HEK293 (cell line): Measurements from ENCODE around the gene SSTR4.

Source experiments
- CTCF ChIA-PET: fragments of 350-600 bp; formaldehyde crosslinking; extraction: SDS; loops from one replicate; lab custom pipeline; 2021; ENCODE audit warnings: antibody characterized with exemption; lab: Yijun Ruan, JAX
- POLR2A ChIA-PET: fragments of 300-600 bp; formaldehyde crosslinking; extraction: SDS; loops from one replicate; lab custom pipeline; 2020; ENCODE audit warnings: antibody characterized with exemption, inconsistent platforms; lab: Yijun Ruan, JAX
- H3K27ac ChIP-seq: fragments of 200-500 bp; sonication (Bioruptor generic); 2 replicates; pipeline ENCODE4 v1.5.1; 2014; ENCODE audit warnings: low read depth, low read length, control low read depth, inconsistent platforms; ENCODE audit errors: extremely low read depth
- H3K36me3 ChIP-seq, 2 experiments: fragments of 200-500 bp in 1 of 2; sonication (Bioruptor generic) in 1 of 2; 1 replicate in 1 of 2; 2 replicates in 1 of 2; pipeline ENCODE4 v1.5.1; 2014 to 2017; ENCODE audit warnings: inconsistent platforms in 2 of 2, low read length in 2 of 2; ENCODE audit not compliant: control insufficient read depth in 2 of 2, insufficient read depth in 1 of 2
- H3K4me1 ChIP-seq: fragments of 200-500 bp; sonication (Bioruptor generic); 2 replicates; pipeline ENCODE4 v1.5.1; 2014; ENCODE audit warnings: mild to moderate bottlenecking, low read length, inconsistent platforms; ENCODE audit not compliant: control insufficient read depth, insufficient read depth
- H3K4me3 ChIP-seq: 2 replicates; pipeline ENCODE4 v1.5.1; 2011; ENCODE audit warnings: low read depth, mild to moderate bottlenecking, control low read depth, low read length, moderate library complexity
- H3K9me3 ChIP-seq: fragments of 200-500 bp; sonication (Bioruptor generic); 2 replicates; pipeline ENCODE4 v1.5.1; 2014; ENCODE audit warnings: low read depth, low read length, inconsistent platforms; ENCODE audit not compliant: control insufficient read depth, insufficient read depth
- GLIS1 ChIP-seq: fragments of 450-650 bp; formaldehyde crosslinking; IDR thresholded peaks from 2 replicates; pipeline ENCODE4 v1.5.1; 2016; ENCODE audit warnings: missing biosample characterization, missing genetic modification characterization
- GLIS2 ChIP-seq: fragments of 450-650 bp; formaldehyde crosslinking; IDR thresholded peaks from 2 replicates; pipeline ENCODE4 v1.5.1; 2016; ENCODE audit warnings: missing biosample characterization, missing genetic modification characterization
- IKZF3 ChIP-seq: fragments of 450-650 bp; IDR thresholded peaks from 2 replicates; pipeline ENCODE4 v1.5.0; 2018; ENCODE audit warnings: missing biosample characterization, mild to moderate bottlenecking, missing genetic modification characterization, moderate library complexity
- SCRT1 ChIP-seq: fragments of 450-650 bp; formaldehyde crosslinking; IDR thresholded peaks from 2 replicates; pipeline ENCODE4 v1.5.1; 2016; ENCODE audit warnings: missing biosample characterization, missing genetic modification characterization, borderline replicate concordance
- YY1 ChIP-seq: fragments of 450-650 bp; formaldehyde crosslinking; IDR thresholded peaks from 2 replicates; pipeline ENCODE4 v1.5.1; 2018; ENCODE audit warnings: missing biosample characterization, missing genetic modification characterization
- ZBTB17 ChIP-seq: fragments of 450-650 bp; formaldehyde crosslinking; IDR thresholded peaks from 2 replicates; pipeline ENCODE4 v1.5.1; 2016; ENCODE audit warnings: missing biosample characterization, missing genetic modification characterization
- ZBTB20 ChIP-seq: fragments of 450-650 bp; formaldehyde crosslinking; IDR thresholded peaks from 2 replicates; pipeline ENCODE4 v1.5.1; 2016; ENCODE audit warnings: missing biosample characterization, missing genetic modification characterization
- ZBTB8A ChIP-seq: fragments of 450-650 bp; formaldehyde crosslinking; IDR thresholded peaks from 2 replicates; pipeline ENCODE4 v1.5.1; 2016; ENCODE audit warnings: missing biosample characterization, missing genetic modification characterization
- ZFP37 ChIP-seq: fragments of 450-650 bp; formaldehyde crosslinking; IDR thresholded peaks from 2 replicates; pipeline ENCODE4 v1.5.1; 2016; ENCODE audit warnings: missing biosample characterization, missing genetic modification characterization
- ZIC2 ChIP-seq: fragments of 450-650 bp; formaldehyde crosslinking; IDR thresholded peaks from 2 replicates; pipeline ENCODE4 v1.5.1; 2016; ENCODE audit warnings: missing biosample characterization, missing genetic modification characterization
- ZNF146 ChIP-seq: fragments of 450-650 bp; formaldehyde crosslinking; IDR thresholded peaks from 2 replicates; pipeline ENCODE4 v1.5.1; 2016; ENCODE audit warnings: missing biosample characterization, missing genetic modification characterization
- ZNF2 ChIP-seq: fragments of 450-650 bp; formaldehyde crosslinking; IDR thresholded peaks from 2 replicates; pipeline ENCODE4 v1.5.1; 2016; ENCODE audit warnings: missing biosample characterization, missing genetic modification characterization
- ZNF335 ChIP-seq: fragments of 450-650 bp; formaldehyde crosslinking; conservative IDR thresholded peaks from 2 replicates; pipeline ENCODE4 v1.5.1; 2016; ENCODE audit warnings: missing biosample characterization, missing genetic modification characterization
- ZNF341 ChIP-seq: fragments of 450-650 bp; formaldehyde crosslinking; IDR thresholded peaks from 2 replicates; pipeline ENCODE4; 2016; ENCODE audit warnings: low read depth, missing biosample characterization, missing genetic modification characterization
- ZNF423 ChIP-seq: fragments of 450-650 bp; formaldehyde crosslinking; IDR thresholded peaks from 2 replicates; pipeline ENCODE4 v1.5.1; 2016; ENCODE audit warnings: missing biosample characterization, missing genetic modification characterization
- ZNF433 ChIP-seq: fragments of 450-650 bp; formaldehyde crosslinking; IDR thresholded peaks from 2 replicates; pipeline ENCODE4 v1.5.1; 2016; ENCODE audit warnings: missing biosample characterization, missing genetic modification characterization, low read depth
- ZNF621 ChIP-seq: fragments of 450-650 bp; formaldehyde crosslinking; IDR thresholded peaks from 2 replicates; pipeline ENCODE4 v1.5.1; 2017; ENCODE audit warnings: missing biosample characterization, missing genetic modification characterization
- ZNF629 ChIP-seq: fragments of 450-650 bp; formaldehyde crosslinking; IDR thresholded peaks from 2 replicates; pipeline ENCODE4 v1.5.1; 2017; ENCODE audit warnings: missing biosample characterization, missing genetic modification characterization
- ZNF654 ChIP-seq: fragments of 450-650 bp; formaldehyde crosslinking; IDR thresholded peaks from 2 replicates; pipeline ENCODE4 v1.5.1; 2016; ENCODE audit warnings: low read depth, missing biosample characterization, missing genetic modification characterization
- ZNF660 ChIP-seq: fragments of 450-650 bp; IDR thresholded peaks from 2 replicates; pipeline ENCODE4 v1.5.1; 2018; ENCODE audit warnings: missing biosample characterization, mild to moderate bottlenecking, missing genetic modification characterization
- ZSCAN16 ChIP-seq: fragments of 450-650 bp; formaldehyde crosslinking; IDR thresholded peaks from 2 replicates; pipeline ENCODE4 v1.5.1; 2016; ENCODE audit warnings: missing biosample characterization, missing genetic modification characterization
- TF ChIP-seq, protein P1 (sequence below): fragments of 450-650 bp; formaldehyde crosslinking; IDR thresholded peaks from 2 replicates; pipeline ENCODE4 v1.5.1; 2016; ENCODE audit warnings: missing biosample characterization, missing genetic modification characterization
- TF ChIP-seq, protein P2 (sequence below): fragments of 450-650 bp; formaldehyde crosslinking; IDR thresholded peaks from 2 replicates; pipeline ENCODE4 v1.5.1; 2016; ENCODE audit warnings: missing biosample characterization, missing genetic modification characterization
- TF ChIP-seq, protein P3 (sequence below): fragments of 450-650 bp; formaldehyde crosslinking; IDR thresholded peaks from 2 replicates; pipeline ENCODE4 v1.5.1; 2016; ENCODE audit warnings: missing biosample characterization, missing genetic modification characterization
- TF ChIP-seq, protein P4 (sequence below): sonication (generic); formaldehyde crosslinking; IDR thresholded peaks from 2 replicates; pipeline ENCODE4 v1.8.1; 2022; ENCODE audit warnings: mild to moderate bottlenecking, moderate library complexity, missing genetic modification reagents
- TF ChIP-seq, protein P5 (sequence below): fragments of 450-650 bp; formaldehyde crosslinking; IDR thresholded peaks from 2 replicates; pipeline ENCODE4 v1.5.1; 2016; ENCODE audit warnings: missing biosample characterization, missing genetic modification characterization, low read depth

The SSTR4 gene

DNA sequence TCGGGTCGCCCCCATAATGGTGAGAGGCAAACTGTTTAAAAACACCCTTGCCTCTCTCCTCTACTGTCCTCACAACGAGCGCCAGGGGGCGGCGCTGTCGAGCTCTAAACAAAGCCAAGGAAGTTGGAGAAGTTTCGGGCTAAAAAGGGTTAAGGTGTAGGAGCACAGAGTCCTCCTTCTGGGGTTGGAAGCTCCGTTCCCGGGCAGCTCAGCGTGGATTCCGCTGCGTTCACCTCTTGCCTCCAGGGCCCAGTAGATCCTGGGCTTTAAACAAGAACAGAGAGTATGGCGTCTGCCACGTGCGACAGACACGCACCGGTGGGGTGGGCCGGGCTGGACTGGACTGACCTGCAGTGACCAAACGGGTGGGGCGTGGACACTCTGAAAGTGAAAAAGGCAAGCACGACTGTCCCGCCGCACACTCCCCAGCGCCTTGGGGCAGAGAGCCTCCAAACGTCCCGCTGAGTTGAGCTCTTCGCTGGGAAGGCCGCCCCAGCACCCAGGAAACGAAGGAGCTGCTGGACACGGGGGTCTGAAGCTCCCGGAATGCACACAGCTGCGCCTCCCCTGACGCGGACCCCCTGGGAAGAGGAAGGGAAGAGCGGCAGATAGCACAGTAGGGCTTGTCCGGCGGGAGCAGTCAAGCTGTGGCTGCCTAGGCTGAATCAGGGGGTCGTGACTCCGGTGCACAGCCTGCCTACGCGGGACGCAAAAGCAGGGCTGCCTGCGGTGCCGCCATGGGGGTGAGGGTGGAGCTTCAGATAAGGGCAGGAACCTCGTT lies 15.9 kb downstream of the SSTR4 start:
- Histone ChIP-seq H3K36me3 (no peaks in the 10 kb centered on the region), H3K4me3 (peak overlapping the region; percentile 29), H3K9me3 (no peaks in the 10 kb centered on the region)
- CTCF ChIA-PET = interaction anchor here (0.5 to 3.3 kb wide), 29 partner anchors 9 to 396 kb away, joined by 3 to 28 read pairs (median 4); no protein-coding TSS in a partner anchor
- TF ChIP-seq ZNF341 (tag by site-specific recombination) (peak; percentile 48; the same call in 1 of the 2 replicates), IKZF3 (tag by site-specific recombination) (0 out of 2 replicates have a peak, but pooled peaks have one; percentile 9), ZNF146 (tag by site-specific recombination) (no peak), ZBTB20 (tag by site-specific recombination) (peak; percentile 91), ZNF629 (tag by site-specific recombination) (0 out of 2 replicates have a peak, but pooled peaks have one; percentile 18), ZBTB8A (0 out of 2 replicates have a peak, but pooled peaks have one; percentile 21), ZNF654 (tag by site-specific recombination) (peak; percentile 58), SCRT1 (tag by site-specific recombination) (no peak), ZBTB17 (peak; percentile 48), ZNF423 (tag by site-specific recombination) (peak; percentile 54; the same call in 1 of the 2 replicates), ZNF433 (tag by site-specific recombination) (no peak), ZNF621 (no peak), ZSCAN16 (tag by site-specific recombination) (no peak), GLIS2 (tag by site-specific recombination) (peak; percentile 70), ZFP37 (tag by site-specific recombination) (no peak), YY1 (tag by site-specific recombination) (0 out of 2 replicates have a peak, but pooled peaks have one; percentile 16), ZNF660 (0 out of 2 replicates have a peak, but pooled peaks have one; percentile 43), ZNF2 (tag by site-specific recombination) (no peak), GLIS1 (tag by site-specific recombination) (peak; percentile 60; the same call in 1 of the 2 replicates), ZIC2 (tag by site-specific recombination) (peak; percentile 95), ZNF335 (0 out of 2 replicates have a peak, but pooled peaks have one; percentile 25)
- TF ChIP-seq, protein P1, sequence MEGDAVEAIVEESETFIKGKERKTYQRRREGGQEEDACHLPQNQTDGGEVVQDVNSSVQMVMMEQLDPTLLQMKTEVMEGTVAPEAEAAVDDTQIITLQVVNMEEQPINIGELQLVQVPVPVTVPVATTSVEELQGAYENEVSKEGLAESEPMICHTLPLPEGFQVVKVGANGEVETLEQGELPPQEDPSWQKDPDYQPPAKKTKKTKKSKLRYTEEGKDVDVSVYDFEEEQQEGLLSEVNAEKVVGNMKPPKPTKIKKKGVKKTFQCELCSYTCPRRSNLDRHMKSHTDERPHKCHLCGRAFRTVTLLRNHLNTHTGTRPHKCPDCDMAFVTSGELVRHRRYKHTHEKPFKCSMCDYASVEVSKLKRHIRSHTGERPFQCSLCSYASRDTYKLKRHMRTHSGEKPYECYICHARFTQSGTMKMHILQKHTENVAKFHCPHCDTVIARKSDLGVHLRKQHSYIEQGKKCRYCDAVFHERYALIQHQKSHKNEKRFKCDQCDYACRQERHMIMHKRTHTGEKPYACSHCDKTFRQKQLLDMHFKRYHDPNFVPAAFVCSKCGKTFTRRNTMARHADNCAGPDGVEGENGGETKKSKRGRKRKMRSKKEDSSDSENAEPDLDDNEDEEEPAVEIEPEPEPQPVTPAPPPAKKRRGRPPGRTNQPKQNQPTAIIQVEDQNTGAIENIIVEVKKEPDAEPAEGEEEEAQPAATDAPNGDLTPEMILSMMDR (tag by site-specific recombination) = peak; percentile 39
- TF ChIP-seq, protein P2, sequence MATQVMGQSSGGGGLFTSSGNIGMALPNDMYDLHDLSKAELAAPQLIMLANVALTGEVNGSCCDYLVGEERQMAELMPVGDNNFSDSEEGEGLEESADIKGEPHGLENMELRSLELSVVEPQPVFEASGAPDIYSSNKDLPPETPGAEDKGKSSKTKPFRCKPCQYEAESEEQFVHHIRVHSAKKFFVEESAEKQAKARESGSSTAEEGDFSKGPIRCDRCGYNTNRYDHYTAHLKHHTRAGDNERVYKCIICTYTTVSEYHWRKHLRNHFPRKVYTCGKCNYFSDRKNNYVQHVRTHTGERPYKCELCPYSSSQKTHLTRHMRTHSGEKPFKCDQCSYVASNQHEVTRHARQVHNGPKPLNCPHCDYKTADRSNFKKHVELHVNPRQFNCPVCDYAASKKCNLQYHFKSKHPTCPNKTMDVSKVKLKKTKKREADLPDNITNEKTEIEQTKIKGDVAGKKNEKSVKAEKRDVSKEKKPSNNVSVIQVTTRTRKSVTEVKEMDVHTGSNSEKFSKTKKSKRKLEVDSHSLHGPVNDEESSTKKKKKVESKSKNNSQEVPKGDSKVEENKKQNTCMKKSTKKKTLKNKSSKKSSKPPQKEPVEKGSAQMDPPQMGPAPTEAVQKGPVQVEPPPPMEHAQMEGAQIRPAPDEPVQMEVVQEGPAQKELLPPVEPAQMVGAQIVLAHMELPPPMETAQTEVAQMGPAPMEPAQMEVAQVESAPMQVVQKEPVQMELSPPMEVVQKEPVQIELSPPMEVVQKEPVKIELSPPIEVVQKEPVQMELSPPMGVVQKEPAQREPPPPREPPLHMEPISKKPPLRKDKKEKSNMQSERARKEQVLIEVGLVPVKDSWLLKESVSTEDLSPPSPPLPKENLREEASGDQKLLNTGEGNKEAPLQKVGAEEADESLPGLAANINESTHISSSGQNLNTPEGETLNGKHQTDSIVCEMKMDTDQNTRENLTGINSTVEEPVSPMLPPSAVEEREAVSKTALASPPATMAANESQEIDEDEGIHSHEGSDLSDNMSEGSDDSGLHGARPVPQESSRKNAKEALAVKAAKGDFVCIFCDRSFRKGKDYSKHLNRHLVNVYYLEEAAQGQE (tag by site-specific recombination) = no peak
- TF ChIP-seq, protein P3, sequence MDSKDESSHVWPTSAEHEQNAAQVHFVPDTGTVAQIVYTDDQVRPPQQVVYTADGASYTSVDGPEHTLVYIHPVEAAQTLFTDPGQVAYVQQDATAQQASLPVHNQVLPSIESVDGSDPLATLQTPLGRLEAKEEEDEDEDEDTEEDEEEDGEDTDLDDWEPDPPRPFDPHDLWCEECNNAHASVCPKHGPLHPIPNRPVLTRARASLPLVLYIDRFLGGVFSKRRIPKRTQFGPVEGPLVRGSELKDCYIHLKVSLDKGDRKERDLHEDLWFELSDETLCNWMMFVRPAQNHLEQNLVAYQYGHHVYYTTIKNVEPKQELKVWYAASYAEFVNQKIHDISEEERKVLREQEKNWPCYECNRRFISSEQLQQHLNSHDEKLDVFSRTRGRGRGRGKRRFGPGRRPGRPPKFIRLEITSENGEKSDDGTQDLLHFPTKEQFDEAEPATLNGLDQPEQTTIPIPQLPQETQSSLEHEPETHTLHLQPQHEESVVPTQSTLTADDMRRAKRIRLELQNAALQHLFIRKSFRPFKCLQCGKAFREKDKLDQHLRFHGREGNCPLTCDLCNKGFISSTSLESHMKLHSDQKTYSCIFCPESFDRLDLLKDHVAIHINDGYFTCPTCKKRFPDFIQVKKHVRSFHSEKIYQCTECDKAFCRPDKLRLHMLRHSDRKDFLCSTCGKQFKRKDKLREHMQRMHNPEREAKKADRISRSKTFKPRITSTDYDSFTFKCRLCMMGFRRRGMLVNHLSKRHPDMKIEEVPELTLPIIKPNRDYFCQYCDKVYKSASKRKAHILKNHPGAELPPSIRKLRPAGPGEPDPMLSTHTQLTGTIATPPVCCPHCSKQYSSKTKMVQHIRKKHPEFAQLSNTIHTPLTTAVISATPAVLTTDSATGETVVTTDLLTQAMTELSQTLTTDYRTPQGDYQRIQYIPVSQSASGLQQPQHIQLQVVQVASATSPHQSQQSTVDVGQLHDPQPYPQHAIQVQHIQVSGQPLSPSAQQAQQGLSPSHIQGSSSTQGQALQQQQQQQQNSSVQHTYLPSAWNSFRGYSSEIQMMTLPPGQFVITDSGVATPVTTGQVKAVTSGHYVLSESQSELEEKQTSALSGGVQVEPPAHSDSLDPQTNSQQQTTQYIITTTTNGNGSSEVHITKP (tag by site-specific recombination) = no peak
- TF ChIP-seq, protein P4, sequence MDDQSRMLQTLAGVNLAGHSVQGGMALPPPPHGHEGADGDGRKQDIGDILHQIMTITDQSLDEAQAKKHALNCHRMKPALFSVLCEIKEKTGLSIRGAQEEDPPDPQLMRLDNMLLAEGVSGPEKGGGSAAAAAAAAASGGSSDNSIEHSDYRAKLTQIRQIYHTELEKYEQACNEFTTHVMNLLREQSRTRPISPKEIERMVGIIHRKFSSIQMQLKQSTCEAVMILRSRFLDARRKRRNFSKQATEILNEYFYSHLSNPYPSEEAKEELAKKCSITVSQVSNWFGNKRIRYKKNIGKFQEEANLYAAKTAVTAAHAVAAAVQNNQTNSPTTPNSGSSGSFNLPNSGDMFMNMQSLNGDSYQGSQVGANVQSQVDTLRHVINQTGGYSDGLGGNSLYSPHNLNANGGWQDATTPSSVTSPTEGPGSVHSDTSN (CRISPR knock-in tag) = no peak
- TF ChIP-seq, protein P5, sequence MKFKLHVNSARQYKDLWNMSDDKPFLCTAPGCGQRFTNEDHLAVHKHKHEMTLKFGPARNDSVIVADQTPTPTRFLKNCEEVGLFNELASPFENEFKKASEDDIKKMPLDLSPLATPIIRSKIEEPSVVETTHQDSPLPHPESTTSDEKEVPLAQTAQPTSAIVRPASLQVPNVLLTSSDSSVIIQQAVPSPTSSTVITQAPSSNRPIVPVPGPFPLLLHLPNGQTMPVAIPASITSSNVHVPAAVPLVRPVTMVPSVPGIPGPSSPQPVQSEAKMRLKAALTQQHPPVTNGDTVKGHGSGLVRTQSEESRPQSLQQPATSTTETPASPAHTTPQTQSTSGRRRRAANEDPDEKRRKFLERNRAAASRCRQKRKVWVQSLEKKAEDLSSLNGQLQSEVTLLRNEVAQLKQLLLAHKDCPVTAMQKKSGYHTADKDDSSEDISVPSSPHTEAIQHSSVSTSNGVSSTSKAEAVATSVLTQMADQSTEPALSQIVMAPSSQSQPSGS = no peak
- TF ChIP-seq, all 188 proteins: peak for 15
- H3K27ac ChIP-seq = no peak overlapping the region; the same call in 1 of the 2 replicates
- POLR2A ChIA-PET = interaction anchor here (0.6 to 1.0 kb wide), 5 partner anchors 10 to 366 kb away, joined by 3 to 5 read pairs (median 3); partner anchors contain the start of gene NXT1
- H3K4me1 ChIP-seq = no peaks in the 10 kb centered on the region
